GM18517 (cell line): ENCODE data around the gene KLHL25.
"Not testable (repeated sequence)": the region's sequence is repeated elsewhere in the genome, so short reads cannot be mapped to it uniquely, and the experiment has no call there.

Experiments used
- ATAC-seq: cut with Tn5 transposase; IDR thresholded peaks from one replicate; pipeline ENCODE4 v1.9.1; 2021; ENCODE audit warnings: mild to moderate bottlenecking, moderate library complexity; ENCODE audit not compliant: unreplicated experiment

KLHL25 gene

GRCh38 chr15:85794598-85795336, at the start of gene KLHL25:
Gene KLHL25, minus strand, starts transcription at chr15:85794925. Its CDS starts 25,115 bp downstream, at chr15:85769810.
- ATAC-seq = peak; percentile 95

GRCh38 chr15:85840802-85841152, 46.1 kb upstream of the KLHL25 start:
- no peak for ATAC-seq

- ATAC-seq = peak; percentile 94
Measured at GRCh38 chr15:85840079-85840801, 45.5 kb upstream of the KLHL25 start.

GRCh38 chr15:85839643-85840042, 44.9 kb upstream of the KLHL25 start:
- ATAC-seq = no peak

- no peak for ATAC-seq
Measured at GRCh38 chr15:85838655-85839054, 43.9 kb upstream of the KLHL25 start.

GRCh38 chr15:85837881-85838280, 43.2 kb upstream of the KLHL25 start:
- no peak for ATAC-seq

GRCh38 chr15:85837011-85837433, 42.3 kb upstream of the KLHL25 start:
- ATAC-seq = no peak

GRCh38 chr15:85834651-85835050, 39.9 kb upstream of the KLHL25 start:
- no peak for ATAC-seq

- ATAC-seq = no peak
Measured at GRCh38 chr15:85832394-85832793, 37.7 kb upstream of the KLHL25 start.

GRCh38 chr15:85831415-85832113, 36.8 kb upstream of the KLHL25 start:
- ATAC-seq = no peak

- ATAC-seq = not testable (repeated sequence)
Measured at GRCh38 chr15:85829754-85830153, 35.0 kb upstream of the KLHL25 start.

GRCh38 chr15:85828874-85829273, 34.1 kb upstream of the KLHL25 start:
- ATAC-seq = no peak

GRCh38 chr15:85828126-85828525, 33.4 kb upstream of the KLHL25 start:
- no peak for ATAC-seq

GRCh38 chr15:85826756-85827515, 32.2 kb upstream of the KLHL25 start:
- ATAC-seq = no peak

- no peak for ATAC-seq
Measured at GRCh38 chr15:85825719-85826118, 31.0 kb upstream of the KLHL25 start.

GRCh38 chr15:85825118-85825517, 30.4 kb upstream of the KLHL25 start:
- ATAC-seq = no peak

GRCh38 chr15:85821545-85821944, 26.8 kb upstream of the KLHL25 start:
- no peak for ATAC-seq

- ATAC-seq = no peak
Measured at GRCh38 chr15:85819938-85820337, 25.2 kb upstream of the KLHL25 start.

- no peak for ATAC-seq
Measured at GRCh38 chr15:85813234-85813633, 18.5 kb upstream of the KLHL25 start.

GRCh38 chr15:85810075-85810474, 15.3 kb upstream of the KLHL25 start:
- no peak for ATAC-seq

- ATAC-seq = no peak
Measured at GRCh38 chr15:85805420-85805819, 10.7 kb upstream of the KLHL25 start.
